NCI-H146 treated with DMSO at 0.1 percent for 48 hours (cell line): ENCODE results near the gene AK9.

Source experiments
- DNase-seq: peaks from one replicate; lab custom pipeline; 2025; ENCODE audit not compliant: unreplicated experiment; lab: John Stamatoyannopoulos, UW

The AK9 gene

GRCh38 chr6:109458774-109459531 lies 232.0 kb downstream of the AK9 start:
- peak; percentile 55 for DNase-seq

- no peak for DNase-seq
These were observed 233.4 kb downstream of the AK9 start for GRCh38 chr6:109457562-109457996.

- no peak for DNase-seq
These were observed 234.1 kb downstream of the AK9 start for GRCh38 chr6:109456710-109457561.

GRCh38 chr6:109456111-109456583 lies 234.9 kb downstream of the AK9 start:
- no peak for DNase-seq

GRCh38 chr6:109455437-109456110 lies 235.4 kb downstream of the AK9 start, which contains the start of gene MICAL1:
Gene MICAL1, minus strand, starts transcription at chr6:109455772. Its CDS starts 1,576 bp downstream, at chr6:109454196.
- DNase-seq: peak; percentile 52

- no peak for DNase-seq
These were observed 236.2 kb downstream of the AK9 start for GRCh38 chr6:109454496-109455436.

GRCh38 chr6:109453594-109454495 lies 237.2 kb downstream of the AK9 start:
- no peak for DNase-seq

- no peak for DNase-seq
These were observed 237.8 kb downstream of the AK9 start for GRCh38 chr6:109453156-109453555.

- DNase-seq: no peak
These were observed 238.8 kb downstream of the AK9 start for GRCh38 chr6:109452181-109452580.

GRCh38 chr6:109451376-109451775 lies 239.6 kb downstream of the AK9 start:
- DNase-seq: no peak

GRCh38 chr6:109450801-109451200 lies 240.2 kb downstream of the AK9 start:
- no peak for DNase-seq

GRCh38 chr6:109449795-109450673 lies 241.0 kb downstream of the AK9 start:
- no peak for DNase-seq

- DNase-seq: no peak
These were observed 241.8 kb downstream of the AK9 start for GRCh38 chr6:109449064-109449794.

GRCh38 chr6:109448615-109449014 lies 242.4 kb downstream of the AK9 start:
- no peak for DNase-seq

GRCh38 chr6:109447878-109448555 lies 243.0 kb downstream of the AK9 start:
- no peak for DNase-seq

- DNase-seq: no peak
These were observed 243.9 kb downstream of the AK9 start for GRCh38 chr6:109447087-109447486.

- DNase-seq: no peak
These were observed 244.5 kb downstream of the AK9 start for GRCh38 chr6:109446541-109446940.
